M059J (cell line): Measurements from ENCODE around the gene THAP7. TPM values are rescaled to one million over a fixed set of nuclear protein-coding genes. Genes with fewer than 3 reads are reported as not detected.

Experiments
- DNase-seq: peaks from one replicate; pipeline ENCODE4 v3.0.0-alpha.2; 2012; ENCODE audit warnings: low read depth
- total RNA-seq: library from RNA; depleted of rRNA; stranded (reverse); fragments of >200 nt; shearing (Covaris generic); gene quantifications from 2 replicates; pipeline ENCODE4 v1.2.3, GENCODE V29; 2014

THAP7 gene
- total RNA-seq, 1 experiment from 2014 or later = 50.2 TPM

DNA sequence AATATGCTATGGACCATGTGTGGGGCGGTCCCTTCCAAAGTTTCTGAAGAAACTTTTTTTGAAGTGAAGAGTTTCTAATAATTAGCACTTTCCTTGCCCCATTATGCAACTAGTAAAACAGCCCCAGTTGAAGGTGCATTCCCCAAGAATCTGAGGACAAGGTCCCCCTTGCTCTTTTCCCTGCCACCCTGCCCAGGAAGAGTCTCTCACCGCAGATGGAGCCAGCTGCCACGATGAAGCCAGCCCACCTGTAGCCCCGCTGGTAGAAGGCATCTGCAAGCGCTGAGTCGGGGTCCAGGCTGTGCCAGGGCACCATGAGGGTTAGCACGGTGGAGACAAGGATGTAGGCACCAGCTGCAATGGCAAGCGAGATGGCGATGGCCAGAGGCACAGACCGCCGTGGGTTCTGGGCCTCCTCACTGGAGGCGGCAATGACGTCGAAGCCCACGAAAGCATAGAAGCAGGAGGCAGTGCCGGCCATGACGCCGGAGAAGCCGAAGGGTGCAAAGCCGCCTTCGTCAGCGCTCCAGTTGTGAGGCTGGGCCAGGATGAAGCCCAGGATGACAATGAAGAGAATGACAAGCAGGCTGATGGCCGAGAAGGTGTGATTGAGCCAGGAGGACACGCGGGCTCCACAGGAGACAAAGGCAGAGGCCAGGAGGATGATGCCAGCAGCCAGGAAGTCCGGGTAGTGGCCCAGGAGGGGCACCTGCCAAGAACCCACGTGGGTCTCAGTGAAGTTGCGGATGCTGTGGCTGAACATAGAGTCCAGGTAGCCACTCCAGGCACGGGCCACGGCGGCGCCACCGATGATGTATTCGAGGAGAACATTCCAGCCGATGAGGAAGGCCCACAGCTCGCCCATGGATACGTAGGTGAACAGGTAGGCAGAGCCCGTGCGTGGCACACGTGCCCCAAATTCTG lies 29.0 kb upstream of the THAP7 start:
- DNase-seq = no peak

GRCh38 chr22:21030032-21030431 lies 28.1 kb upstream of the THAP7 start:
- no peak for DNase-seq

- DNase-seq = no peak
These were observed 27.6 kb upstream of the THAP7 start for GRCh38 chr22:21029486-21030025.

DNA sequence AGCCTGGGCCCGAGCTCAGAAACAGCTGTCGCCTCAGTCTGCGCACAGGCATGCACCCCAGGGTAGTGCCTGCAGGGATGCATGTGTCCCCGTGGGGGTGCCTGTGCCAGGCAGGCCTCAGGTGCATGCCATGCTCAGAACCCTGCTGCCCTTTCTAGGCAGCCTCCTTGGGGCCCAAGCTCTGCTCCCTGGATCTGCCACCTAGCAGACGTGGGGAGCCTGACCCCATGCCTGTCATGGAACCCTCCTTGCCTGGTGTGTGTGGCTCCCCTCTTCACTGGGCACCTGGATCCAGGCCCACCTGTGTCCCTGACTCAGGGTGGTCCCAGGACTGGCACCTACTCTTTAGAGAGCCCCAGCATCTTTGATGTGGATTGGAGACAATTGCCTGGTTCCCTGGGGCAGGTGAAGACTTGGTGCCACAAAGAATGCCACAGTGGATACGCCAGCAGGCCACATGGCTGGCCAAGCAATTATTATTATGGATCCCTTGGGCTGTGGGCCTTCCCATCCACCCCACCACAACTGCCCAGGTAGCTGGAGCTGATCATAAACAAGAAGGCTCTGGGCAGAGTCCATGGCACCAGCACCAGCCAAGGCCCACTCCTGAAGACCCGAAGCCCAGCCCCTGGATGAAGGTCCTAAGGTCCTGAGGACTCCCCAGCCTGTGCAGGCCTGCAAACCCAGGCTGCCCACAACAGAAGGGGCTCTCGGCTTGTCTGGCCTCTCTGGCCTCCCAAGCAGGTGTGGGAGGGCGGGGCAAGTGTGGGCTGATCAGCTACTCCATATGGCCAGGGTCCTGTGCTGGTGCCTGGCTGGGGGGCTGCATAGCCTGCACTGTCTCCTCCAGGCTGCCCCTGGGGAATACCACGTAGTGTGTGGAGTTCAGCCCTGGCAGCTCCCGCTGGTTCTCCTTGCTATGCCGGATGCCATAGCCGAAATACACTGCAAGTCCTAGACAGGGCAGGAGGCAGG lies 26.6 kb upstream of the THAP7 start:
- no peak for DNase-seq

DNA sequence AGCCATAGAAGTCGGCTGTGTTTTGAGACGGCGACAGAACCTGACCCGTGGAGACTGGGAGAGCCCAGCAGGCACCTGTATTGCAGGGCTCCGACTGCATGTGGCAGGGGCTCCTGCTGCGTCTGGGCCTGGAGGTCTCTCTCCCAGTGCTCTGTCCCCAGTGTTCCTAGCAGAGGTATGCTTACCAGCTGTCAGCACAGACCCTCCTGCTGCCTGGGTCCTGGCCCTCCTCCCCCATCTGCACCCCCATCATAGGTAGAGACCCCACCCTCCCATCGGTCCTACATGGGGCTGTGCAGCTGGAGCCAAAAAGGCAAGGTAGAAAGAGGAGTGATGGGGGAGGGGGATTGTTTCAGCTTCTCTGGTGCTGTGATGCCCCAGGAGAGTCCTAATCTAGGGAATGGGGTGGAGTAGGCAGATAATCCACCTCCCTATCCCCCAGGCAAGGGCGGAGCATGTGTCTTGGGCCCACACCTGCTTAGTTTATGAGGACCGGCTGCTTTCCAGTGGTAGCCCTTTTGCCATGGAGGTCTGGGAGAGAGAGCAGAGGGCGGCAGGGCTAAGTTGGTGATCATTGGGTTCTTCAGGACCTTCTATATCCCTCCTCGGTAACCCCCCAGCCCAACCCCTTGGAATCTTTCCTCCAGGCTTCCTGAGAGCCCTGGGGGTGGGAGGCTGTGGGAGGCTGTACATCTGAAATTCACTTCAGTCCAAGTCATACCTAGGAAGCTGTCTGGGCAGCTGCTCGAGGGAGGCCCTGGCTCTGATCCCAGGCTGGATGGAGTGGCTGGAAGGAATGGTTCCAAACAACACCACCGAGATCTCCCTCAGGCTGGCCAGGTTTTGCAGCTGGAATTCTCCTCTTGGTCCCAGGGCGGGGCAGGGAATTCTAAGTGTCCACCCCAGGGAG lies 25.1 kb upstream of the THAP7 start:
- peak; percentile 64 for DNase-seq

GRCh38 chr22:21025763-21026755 lies 24.1 kb upstream of the THAP7 start:
- no peak for DNase-seq

DNA sequence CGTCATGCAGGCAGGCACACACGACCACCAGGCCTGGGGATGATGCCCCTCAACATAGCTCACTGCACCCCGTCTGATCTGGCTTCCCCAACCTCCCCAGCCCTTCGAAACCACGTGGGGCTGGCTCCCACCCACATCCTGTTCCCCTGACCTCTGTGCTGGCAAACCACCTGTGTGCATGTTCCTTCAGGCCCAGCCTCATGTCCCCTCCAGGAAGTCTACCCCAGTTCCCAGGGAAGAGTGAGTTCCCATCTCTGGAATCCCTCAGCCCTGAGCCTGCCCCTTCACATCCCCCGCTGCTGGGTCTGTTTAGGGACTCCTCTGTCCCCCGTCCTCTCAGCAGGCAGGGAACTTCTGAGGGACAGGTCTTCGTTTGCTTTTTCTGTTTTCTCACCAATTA lies 23.3 kb upstream of the THAP7 start:
- DNase-seq = no peak

GRCh38 chr22:21022955-21023614 lies 21.2 kb upstream of the THAP7 start:
- no peak for DNase-seq

- no peak for DNase-seq
These were observed 20.6 kb upstream of the THAP7 start for GRCh38 chr22:21022507-21022906.

DNA sequence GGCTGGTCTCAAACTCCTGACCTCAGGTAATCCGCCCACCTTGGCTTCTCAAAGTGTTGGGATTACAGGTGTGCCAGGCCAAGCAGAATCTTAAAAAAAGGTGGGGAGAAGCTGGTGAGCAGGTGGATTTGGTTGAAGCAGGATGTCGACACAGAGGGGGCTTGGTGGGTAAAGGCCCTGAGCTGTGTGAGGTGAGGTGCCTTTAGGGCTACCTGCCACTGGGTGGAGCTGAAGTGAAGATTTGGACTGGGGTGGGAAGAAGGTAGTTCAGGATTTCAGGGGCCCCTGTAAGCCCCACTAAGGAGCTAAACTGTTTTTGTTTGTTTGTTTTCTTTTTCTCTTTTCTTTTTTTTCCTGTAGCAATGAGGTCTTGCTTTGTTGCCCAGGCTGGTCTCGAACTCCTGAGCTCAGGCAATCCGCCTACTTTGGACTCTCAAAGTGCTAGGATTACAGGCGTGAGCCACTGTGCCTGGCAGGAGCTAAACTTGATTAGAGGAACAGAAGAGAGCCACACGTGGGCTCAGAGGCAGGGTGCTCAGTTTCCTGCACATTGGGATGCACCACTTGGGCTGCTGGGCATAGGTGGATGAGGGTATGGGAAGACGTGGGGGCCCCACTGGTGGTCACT lies 19.0 kb upstream of the THAP7 start:
- DNase-seq = no peak

DNA sequence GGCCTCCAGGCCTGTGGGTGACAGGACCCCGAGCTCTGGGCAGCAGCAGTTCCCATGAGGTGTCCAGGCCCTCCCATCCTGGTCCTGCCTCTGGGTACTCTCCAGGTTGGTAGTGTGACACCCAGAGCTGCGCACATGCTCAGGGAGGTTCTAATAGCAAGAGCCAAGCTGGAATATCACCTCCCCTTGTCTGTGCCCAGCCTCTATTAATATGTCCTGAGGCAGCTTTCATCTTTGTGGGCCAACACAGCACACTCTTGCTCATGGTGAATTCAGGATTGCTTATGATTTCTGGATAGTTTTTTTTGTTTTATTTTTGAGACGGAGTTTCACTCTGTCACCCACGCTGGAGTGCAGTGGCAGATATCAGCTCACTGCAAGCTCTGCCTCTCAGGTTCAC lies 16.4 kb upstream of the THAP7 start:
- no peak for DNase-seq

DNA sequence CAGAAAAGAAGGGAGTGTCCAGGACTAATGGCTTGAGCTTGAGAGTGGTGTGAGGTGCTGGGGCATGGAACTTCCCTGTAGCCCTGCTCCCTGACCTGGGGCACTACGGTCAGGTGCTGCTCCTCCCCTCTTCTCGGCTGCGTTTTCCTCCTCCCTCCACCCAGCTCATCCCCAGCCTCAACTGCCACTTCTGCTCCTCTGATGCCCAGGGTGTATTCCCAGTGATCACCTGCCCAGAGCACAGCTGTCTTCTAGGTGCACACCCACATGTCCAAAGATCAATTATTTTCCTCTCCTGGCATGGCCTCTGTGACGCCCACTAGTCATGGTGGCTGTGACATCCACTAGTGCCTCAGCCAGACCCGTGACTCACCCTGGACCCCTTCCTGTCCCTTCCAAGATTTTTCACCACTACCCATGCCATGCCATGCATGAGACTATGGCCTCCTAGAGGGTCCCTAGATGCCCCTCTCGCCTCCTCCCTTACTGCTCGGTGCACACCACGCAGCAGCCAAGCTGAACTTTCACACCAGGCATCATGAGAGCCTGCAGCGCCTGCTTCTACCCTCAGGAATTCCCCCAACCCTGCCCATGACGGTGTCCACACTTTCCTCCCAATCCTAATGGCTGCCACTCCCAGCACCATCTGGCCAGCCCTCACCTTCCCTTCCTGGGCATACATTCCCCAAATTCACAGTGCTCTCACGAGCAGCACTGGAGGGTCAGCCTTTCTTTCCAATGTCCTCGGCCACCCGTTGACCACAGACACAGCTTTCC lies 14.9 kb upstream of the THAP7 start:
- no peak for DNase-seq

GRCh38 chr22:21015466-21016006 lies 13.6 kb upstream of the THAP7 start:
- DNase-seq = no peak

DNA sequence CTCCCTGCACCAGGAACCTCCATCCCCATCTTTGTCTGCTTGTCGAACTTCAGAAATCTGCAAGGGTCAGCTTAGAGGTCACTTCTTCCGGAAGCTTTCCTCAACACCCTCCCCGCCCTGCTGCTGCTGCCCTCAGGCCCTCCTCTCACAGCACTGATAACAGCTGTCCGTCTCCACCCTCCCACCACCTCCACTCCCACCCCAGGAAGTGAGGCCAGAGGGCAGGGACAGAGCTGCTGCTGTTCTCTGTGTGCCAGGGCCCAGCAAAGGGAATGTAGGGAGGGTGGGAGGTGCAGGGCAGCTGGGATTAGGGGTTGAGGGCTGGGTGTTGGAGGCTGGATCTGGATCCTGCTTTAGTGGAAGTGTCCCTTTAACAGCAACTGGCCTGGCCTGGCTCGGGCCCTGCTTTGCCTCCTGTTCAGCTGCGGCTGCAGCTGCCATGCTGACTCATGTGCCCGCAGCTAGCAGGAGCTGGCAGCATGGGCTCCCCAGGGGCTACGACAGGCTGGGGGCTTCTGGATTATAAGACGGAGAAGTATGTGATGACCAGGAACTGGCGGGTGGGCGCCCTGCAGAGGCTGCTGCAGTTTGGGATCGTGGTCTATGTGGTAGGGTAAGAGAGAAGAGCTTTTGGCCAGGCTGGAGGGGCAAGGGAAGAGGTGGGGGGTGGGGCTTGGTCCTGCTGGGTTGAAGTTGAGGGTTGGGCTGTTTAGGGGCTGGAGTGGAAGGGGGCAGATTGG lies 13.0 kb upstream of the THAP7 start, which contains the start of gene P2RX6:
Gene P2RX6 (plus strand): TSS at position 440 of the 740 bp plus-strand sequence. CDS start 10 bp downstream, at position 450.
- DNase-seq = peak; percentile 71

- DNase-seq = peak; percentile 94
These were observed 12.3 kb upstream of the THAP7 start for GRCh38 chr22:21014202-21014725.

- no peak for DNase-seq
These were observed 11.8 kb upstream of the THAP7 start for GRCh38 chr22:21013657-21014201.
